CD4-positive, alpha-beta T cell (primary cell): ENCODE measurements around the gene FLII. TPM values are rescaled to one million over a fixed set of nuclear protein-coding genes. Genes with fewer than 3 reads are reported as not detected.

Experiments used
- ATAC-seq: fragments of 200-7000 bp; cut with Tn5 transposase; one replicate; pipeline ENCODE4 v1.10.0; 2022; ENCODE audit warnings: mild to moderate bottlenecking; ENCODE audit not compliant: poor library complexity
- CTCF ChIA-PET: fragments of 350-600 bp; sonication (Branson Sonifier 250); formaldehyde crosslinking; loops from one replicate; lab custom pipeline; 2021; ENCODE audit warnings: antibody characterized with exemption, inconsistent platforms; lab: Charles Lee
- POLR2A ChIA-PET: fragments of 350-600 bp; sonication (Branson Sonifier 250); formaldehyde crosslinking; loops from one replicate; lab custom pipeline; 2021; ENCODE audit warnings: antibody characterized with exemption, inconsistent platforms; lab: Charles Lee
- DNase-seq, 14 experiments: peaks; one replicate each; pipeline ENCODE4 v3.0.0-alpha.2; 2013 to 2020; ENCODE audit warnings: mixed read lengths in 2 of 14
- H3K27ac ChIP-seq, 2 donors: one replicate each; pipeline versions ENCODE4 v1.5.1 to v1.7.0; 2013; ENCODE audit warnings: low read length in 2 of 2, low read depth in 1 of 2, mild to moderate bottlenecking in 1 of 2
- H3K27me3 ChIP-seq, 2 experiments: 1 replicate in 1 of 2; 2 replicates in 1 of 2; pipeline versions ENCODE4 v1.6.1 to v1.7.0; 2013; ENCODE audit warnings: low read length in 2 of 2, control low read depth in 1 of 2, mild to moderate bottlenecking in 1 of 2, moderate library complexity in 1 of 2; ENCODE audit not compliant: insufficient read depth in 2 of 2, control insufficient read depth in 1 of 2
- H3K36me3 ChIP-seq: one replicate; pipeline ENCODE4 v1.6.1; 2013; ENCODE audit warnings: low read length, control low read depth; ENCODE audit not compliant: insufficient read depth
- H3K4me1 ChIP-seq: one replicate; pipeline ENCODE4 v1.6.1; 2013; ENCODE audit warnings: low read length, control low read depth; ENCODE audit not compliant: insufficient read depth
- H3K4me3 ChIP-seq: one replicate; pipeline ENCODE4 v1.5.1; 2013; ENCODE audit warnings: mild to moderate bottlenecking, low read length, moderate library complexity
- H3K9me3 ChIP-seq, 2 experiments: 1 replicate in 1 of 2; 2 replicates in 1 of 2; pipeline versions ENCODE4 v1.6.1 to v1.7.0; 2013; ENCODE audit warnings: low read length in 2 of 2, mild to moderate bottlenecking in 2 of 2, control low read depth in 1 of 2, moderate library complexity in 1 of 2; ENCODE audit not compliant: control insufficient read depth in 1 of 2, insufficient read depth in 1 of 2
- H3K27ac Mint-ChIP-seq: one replicate; pipeline ENCODE4 v1.8.0; 2020; ENCODE audit warnings: mixed read lengths
- H3K27me3 Mint-ChIP-seq: one replicate; pipeline ENCODE4 v1.8.0; 2021; ENCODE audit warnings: mixed read lengths
- H3K36me3 Mint-ChIP-seq: one replicate; pipeline ENCODE4 v1.8.0; 2021; ENCODE audit warnings: low read depth, mixed read lengths
- H3K4me1 Mint-ChIP-seq: one replicate; pipeline ENCODE4 v1.8.0; 2021; ENCODE audit warnings: low read depth, mixed read lengths
- H3K4me3 Mint-ChIP-seq: one replicate; pipeline ENCODE4 v1.8.0; 2020; ENCODE audit warnings: mild to moderate bottlenecking, mixed read lengths
- H3K9me3 Mint-ChIP-seq: one replicate; pipeline ENCODE4 v1.8.0; 2020; ENCODE audit warnings: mixed read lengths
- intact Hi-C, 2 experiments: fragments of 100-400 bp; cut with DNase I in 1 of 2; cut with micrococcal nuclease in 1 of 2; formaldehyde crosslinking; loops; one replicate each; pipeline versions ENCODE4 v1.15.1 to v1.9.0; 2023 to 2025; cut with DNase I, micrococcal nuclease
- total RNA-seq, 174 experiments: library from RNA in 2 of 174; stranded (reverse) in 2 of 174; gene quantifications; one replicate each; pipeline ENCODE4 v1.2.3 and lab custom pipeline; 2021 to 2026
- TF ChIP-seq, protein P1 (sequence below): fragments of 200-600 bp; IDR thresholded peaks from one replicate; pipeline ENCODE4 v1.8.0; 2022; ENCODE audit warnings: antibody characterized with exemption, mild to moderate bottlenecking

FLII gene
- total RNA-seq, 2 experiments from 2014 or later: 179 to 190 TPM

DNA sequence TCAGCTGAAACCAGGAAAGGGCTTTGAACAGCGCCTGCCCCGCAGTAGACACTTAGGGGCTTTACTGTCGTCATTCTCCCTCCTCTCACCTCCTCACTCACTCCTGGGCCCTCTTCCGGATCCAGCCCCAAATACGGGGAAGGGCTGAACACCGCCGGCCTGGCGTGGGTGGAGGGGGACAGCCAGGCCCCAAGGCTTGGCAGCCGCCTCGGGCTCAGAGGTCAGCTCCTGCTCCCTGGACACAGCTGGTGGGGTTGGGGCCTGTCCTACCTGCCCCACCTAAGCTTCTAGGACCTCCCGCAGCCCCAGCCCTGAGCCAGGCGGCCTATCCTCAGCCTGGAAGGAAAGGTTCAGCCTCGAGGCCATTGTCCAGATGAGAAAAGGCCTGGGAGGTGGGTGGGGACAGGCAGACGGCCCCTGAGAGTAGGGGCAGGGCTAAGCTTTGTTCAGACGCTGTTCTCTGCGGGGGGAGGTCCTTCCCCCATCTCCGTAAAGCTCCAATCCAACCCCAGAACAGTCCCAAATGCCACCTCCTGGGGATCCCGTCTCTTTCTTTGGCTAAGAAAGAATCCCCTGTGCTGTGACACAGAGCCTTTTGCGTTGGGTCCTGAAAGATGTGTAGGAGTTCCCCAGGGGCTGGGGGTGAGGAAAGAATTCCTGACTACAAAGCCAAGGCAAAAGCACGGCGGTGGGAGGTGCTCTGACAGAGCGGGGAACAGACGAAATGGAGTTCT lies 34.0 kb downstream of the FLII start:
- peak in 1 of 14 experiments; percentile 44 for DNase-seq
- POLR2A ChIA-PET: interaction anchor here (1.1 to 1.7 kb wide), 3 partner anchors 31 to 41 kb away, joined by 3 to 7 read pairs (median 4); partner anchors contain the start of gene ALKBH5
- intact Hi-C loops: loop anchor here in 1 of 2 experiments (1.0 kb wide), 3 partner anchors 36 to 91 kb away; partner anchors contain the start of genes ALKBH5, MIEF2 and SMCR8
- H3K27ac ChIP-seq: no peak overlapping the region
- Mint-ChIP-seq H3K36me3 (no peaks in the 10 kb centered on the region), H3K4me3 (peak overlapping the region; percentile 84), H3K4me1 (peaks cover 25% of the 10 kb centered on the region), H3K9me3 (no peaks in the 10 kb centered on the region), H3K27ac (peak overlapping the region; percentile 62), H3K27me3 (no peaks in the 10 kb centered on the region)
- TF ChIP-seq, protein P1, sequence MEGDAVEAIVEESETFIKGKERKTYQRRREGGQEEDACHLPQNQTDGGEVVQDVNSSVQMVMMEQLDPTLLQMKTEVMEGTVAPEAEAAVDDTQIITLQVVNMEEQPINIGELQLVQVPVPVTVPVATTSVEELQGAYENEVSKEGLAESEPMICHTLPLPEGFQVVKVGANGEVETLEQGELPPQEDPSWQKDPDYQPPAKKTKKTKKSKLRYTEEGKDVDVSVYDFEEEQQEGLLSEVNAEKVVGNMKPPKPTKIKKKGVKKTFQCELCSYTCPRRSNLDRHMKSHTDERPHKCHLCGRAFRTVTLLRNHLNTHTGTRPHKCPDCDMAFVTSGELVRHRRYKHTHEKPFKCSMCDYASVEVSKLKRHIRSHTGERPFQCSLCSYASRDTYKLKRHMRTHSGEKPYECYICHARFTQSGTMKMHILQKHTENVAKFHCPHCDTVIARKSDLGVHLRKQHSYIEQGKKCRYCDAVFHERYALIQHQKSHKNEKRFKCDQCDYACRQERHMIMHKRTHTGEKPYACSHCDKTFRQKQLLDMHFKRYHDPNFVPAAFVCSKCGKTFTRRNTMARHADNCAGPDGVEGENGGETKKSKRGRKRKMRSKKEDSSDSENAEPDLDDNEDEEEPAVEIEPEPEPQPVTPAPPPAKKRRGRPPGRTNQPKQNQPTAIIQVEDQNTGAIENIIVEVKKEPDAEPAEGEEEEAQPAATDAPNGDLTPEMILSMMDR: no peak
- H3K36me3 ChIP-seq: no peaks in the 10 kb centered on the region
- CTCF ChIA-PET: no interaction called here
- no peaks in the 10 kb centered on the region for H3K27me3 ChIP-seq
- peaks cover 42% of the 10 kb centered on the region for H3K4me1 ChIP-seq
- H3K9me3 ChIP-seq: no peaks in the 10 kb centered on the region
- peak overlapping the region; percentile 29 for H3K4me3 ChIP-seq
- ATAC-seq: no peak

- ChIA-PET CTCF (no interaction called here), POLR2A (interaction anchor here (1.6 kb wide), 1 partner anchor 40 kb away, joined by 7 read pairs; the partner anchor contains the start of gene ALKBH5)
- H3K27ac Mint-ChIP-seq: no peak overlapping the region
- intact Hi-C loops: no loop called here
- TF ChIP-seq, protein P1: no peak
- peaks cover 39% of the 10 kb centered on the region for H3K4me1 ChIP-seq
- ATAC-seq: no peak
- no peak for DNase-seq
- H3K36me3 ChIP-seq: no peaks in the 10 kb centered on the region
- no peaks in the 10 kb centered on the region for H3K27me3 Mint-ChIP-seq
- no peaks in the 10 kb centered on the region for H3K36me3 Mint-ChIP-seq
- H3K4me1 Mint-ChIP-seq: peaks cover 25% of the 10 kb centered on the region
- H3K9me3 Mint-ChIP-seq: no peaks in the 10 kb centered on the region
- H3K4me3 Mint-ChIP-seq: no peak overlapping the region
- no peak overlapping the region for H3K4me3 ChIP-seq
- H3K9me3 ChIP-seq: no peaks in the 10 kb centered on the region
- no peak overlapping the region for H3K27ac ChIP-seq
- H3K27me3 ChIP-seq: no peaks in the 10 kb centered on the region
Observed at GRCh38 chr17:18224053-18224386, 34.5 kb downstream of the FLII start.

DNA sequence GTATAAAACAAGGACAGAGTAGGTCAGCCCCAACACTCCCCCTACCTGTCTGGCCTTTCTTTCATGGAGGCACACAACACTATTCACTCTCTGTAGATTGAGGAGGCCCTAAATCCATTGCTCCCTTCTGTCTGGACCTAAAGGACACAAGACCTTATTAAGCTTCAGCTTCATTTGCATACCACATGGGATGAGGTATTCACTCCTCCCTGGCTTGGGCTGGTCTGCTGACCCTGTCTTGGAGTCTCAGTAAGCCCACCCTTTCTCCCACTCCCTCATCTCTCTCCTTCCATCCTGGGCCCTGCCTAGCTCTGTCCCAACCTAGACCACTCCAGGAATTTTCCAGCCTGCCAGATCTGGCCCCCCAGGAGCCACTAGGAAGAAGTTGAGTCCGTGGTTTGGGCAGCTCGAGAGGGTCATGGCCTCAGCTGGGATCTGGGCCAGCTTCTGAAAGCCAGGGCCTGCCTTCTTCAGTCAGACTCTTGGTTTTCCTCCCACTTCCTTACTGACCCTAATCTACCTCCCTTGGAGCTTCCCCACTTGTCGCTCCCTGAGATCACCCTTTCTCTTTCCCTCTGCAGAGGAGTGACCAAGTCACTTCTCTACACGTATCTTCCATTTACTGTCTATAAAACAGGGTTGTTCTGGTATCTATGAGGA lies 39.7 kb downstream of the FLII start:
- ATAC-seq (no peak), DNase-seq (no peak)
- H3K4me3 Mint-ChIP-seq: no peak overlapping the region
- Histone ChIP-seq H3K27ac (no peak overlapping the region), H3K9me3 (no peaks in the 10 kb centered on the region), H3K4me3 (no peak overlapping the region), H3K36me3 (no peaks in the 10 kb centered on the region), H3K4me1 (no peaks in the 10 kb centered on the region), H3K27me3 (no peaks in the 10 kb centered on the region)
- TF ChIP-seq, protein P1: no peak
- POLR2A ChIA-PET: interaction anchor here (1.0 kb wide), 1 partner anchor 34 kb away, joined by 3 read pairs; no protein-coding TSS in a partner anchor
- CTCF ChIA-PET: no interaction called here
- no peaks in the 10 kb centered on the region for H3K4me1 Mint-ChIP-seq
- no peaks in the 10 kb centered on the region for H3K36me3 Mint-ChIP-seq
- H3K9me3 Mint-ChIP-seq: no peaks in the 10 kb centered on the region
- no peaks in the 10 kb centered on the region for H3K27me3 Mint-ChIP-seq
- intact Hi-C loops: loop anchor here in 1 of 2 experiments (5.0 kb wide), 1 partner anchor 37 kb away; the partner anchor contains the start of gene ALKBH5
- no peak overlapping the region for H3K27ac Mint-ChIP-seq
